Type B pancreatic cell (in vitro differentiated cells): ENCODE measurements around the gene HSDL2. TPM values are rescaled to one million over a fixed set of nuclear protein-coding genes. Genes with fewer than 3 reads are reported as not detected.

Experiments
- DNase-seq: peaks from one replicate; pipeline ENCODE4 v3.0.0; 2021; ENCODE audit warnings: mixed read lengths; ENCODE audit not compliant: unreplicated experiment; ENCODE audit errors: extremely low spot score
- H3K27ac Mint-ChIP-seq: 2 replicates; pipeline ENCODE4 v1.8.0; 2021; ENCODE audit warnings: mild to moderate bottlenecking, mixed read lengths
- H3K27me3 Mint-ChIP-seq: 2 replicates; pipeline ENCODE4 v1.8.0; 2021; ENCODE audit warnings: mixed read lengths
- H3K36me3 Mint-ChIP-seq: 2 replicates; pipeline ENCODE4 v1.8.0; 2021; ENCODE audit warnings: mixed read lengths
- H3K4me1 Mint-ChIP-seq: one replicate; pipeline ENCODE4 v1.8.0; 2021; ENCODE audit warnings: mixed read lengths; ENCODE audit not compliant: unreplicated experiment
- H3K4me3 Mint-ChIP-seq: 2 replicates; pipeline ENCODE4 v1.8.0; 2021; ENCODE audit warnings: mild to moderate bottlenecking, mixed read lengths
- H3K9me3 Mint-ChIP-seq: 2 replicates; pipeline ENCODE4 v1.8.0; 2021; ENCODE audit warnings: mixed read lengths
- total RNA-seq: library from RNA; stranded (reverse); gene quantifications from 2 replicates; pipeline ENCODE4 v1.2.1, GENCODE V29; 2021; ENCODE audit warnings: low replicate concordance
- TF ChIP-seq, protein P1 (sequence below): fragments of 200-600 bp; sonication (generic); conservative IDR thresholded peaks from 2 replicates; pipeline ENCODE4 v1.5.0; 2021; ENCODE audit warnings: antibody characterized with exemption, mild to moderate bottlenecking

The HSDL2 gene
- total RNA-seq, 1 donor from 2014 or later, result 37.5 TPM

DNA sequence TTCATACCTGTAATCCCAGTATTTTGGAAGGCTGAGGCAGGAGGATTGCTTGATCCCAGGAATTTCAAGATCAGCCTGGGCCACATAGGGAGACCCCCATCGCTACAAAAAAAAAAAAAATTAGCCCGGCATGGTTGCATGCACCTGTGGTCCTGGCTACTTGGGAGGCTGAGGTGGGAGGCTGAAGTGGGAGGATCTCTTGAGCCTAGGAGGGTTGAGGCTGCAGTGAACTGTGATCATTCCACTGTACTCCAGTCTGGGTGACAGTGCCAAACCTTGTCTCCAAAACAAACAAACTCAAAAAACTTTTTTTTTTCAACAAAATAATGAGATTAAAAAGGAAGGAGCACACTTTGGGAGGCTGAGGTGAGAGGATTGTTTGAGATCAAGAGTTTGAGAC is 120.9 kb downstream of the HSDL2 start:
- Mint-ChIP-seq H3K9me3 (peaks cover 5% of the 10 kb centered on the region), H3K4me3 (no peak overlapping the region), H3K4me1 (no peaks in the 10 kb centered on the region), H3K27ac (no peak overlapping the region), H3K36me3 (peaks cover 34% of the 10 kb centered on the region), H3K27me3 (no peaks in the 10 kb centered on the region)
- TF ChIP-seq, protein P1, sequence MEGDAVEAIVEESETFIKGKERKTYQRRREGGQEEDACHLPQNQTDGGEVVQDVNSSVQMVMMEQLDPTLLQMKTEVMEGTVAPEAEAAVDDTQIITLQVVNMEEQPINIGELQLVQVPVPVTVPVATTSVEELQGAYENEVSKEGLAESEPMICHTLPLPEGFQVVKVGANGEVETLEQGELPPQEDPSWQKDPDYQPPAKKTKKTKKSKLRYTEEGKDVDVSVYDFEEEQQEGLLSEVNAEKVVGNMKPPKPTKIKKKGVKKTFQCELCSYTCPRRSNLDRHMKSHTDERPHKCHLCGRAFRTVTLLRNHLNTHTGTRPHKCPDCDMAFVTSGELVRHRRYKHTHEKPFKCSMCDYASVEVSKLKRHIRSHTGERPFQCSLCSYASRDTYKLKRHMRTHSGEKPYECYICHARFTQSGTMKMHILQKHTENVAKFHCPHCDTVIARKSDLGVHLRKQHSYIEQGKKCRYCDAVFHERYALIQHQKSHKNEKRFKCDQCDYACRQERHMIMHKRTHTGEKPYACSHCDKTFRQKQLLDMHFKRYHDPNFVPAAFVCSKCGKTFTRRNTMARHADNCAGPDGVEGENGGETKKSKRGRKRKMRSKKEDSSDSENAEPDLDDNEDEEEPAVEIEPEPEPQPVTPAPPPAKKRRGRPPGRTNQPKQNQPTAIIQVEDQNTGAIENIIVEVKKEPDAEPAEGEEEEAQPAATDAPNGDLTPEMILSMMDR, result no peak
- no peak for DNase-seq

DNA sequence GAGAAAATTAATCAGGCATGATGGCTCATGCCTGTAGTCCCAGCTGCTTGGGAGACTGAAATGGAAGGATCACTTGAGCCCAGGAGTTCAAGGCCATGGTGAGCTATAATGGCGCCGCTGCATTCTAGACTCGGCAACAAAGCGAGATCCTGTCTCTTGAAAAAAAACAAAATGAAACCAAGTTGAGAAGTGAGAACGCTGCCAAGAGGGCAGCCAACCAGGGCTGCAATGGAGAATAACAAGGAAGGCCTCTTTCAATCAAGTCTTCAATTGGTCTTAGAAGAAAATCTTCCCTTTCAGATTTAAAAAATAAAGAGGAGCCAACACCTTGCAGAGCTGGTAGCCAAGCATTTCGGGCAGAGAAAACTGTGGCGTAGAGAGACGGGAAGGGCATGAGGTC is 121.4 kb downstream of the HSDL2 start:
- Mint-ChIP-seq H3K27me3 (no peaks in the 10 kb centered on the region), H3K9me3 (peaks cover 5% of the 10 kb centered on the region), H3K36me3 (peaks cover 31% of the 10 kb centered on the region), H3K4me1 (no peaks in the 10 kb centered on the region), H3K4me3 (no peak overlapping the region), H3K27ac (no peak overlapping the region)
- DNase-seq, result no peak
- TF ChIP-seq, protein P1, result no peak

DNA sequence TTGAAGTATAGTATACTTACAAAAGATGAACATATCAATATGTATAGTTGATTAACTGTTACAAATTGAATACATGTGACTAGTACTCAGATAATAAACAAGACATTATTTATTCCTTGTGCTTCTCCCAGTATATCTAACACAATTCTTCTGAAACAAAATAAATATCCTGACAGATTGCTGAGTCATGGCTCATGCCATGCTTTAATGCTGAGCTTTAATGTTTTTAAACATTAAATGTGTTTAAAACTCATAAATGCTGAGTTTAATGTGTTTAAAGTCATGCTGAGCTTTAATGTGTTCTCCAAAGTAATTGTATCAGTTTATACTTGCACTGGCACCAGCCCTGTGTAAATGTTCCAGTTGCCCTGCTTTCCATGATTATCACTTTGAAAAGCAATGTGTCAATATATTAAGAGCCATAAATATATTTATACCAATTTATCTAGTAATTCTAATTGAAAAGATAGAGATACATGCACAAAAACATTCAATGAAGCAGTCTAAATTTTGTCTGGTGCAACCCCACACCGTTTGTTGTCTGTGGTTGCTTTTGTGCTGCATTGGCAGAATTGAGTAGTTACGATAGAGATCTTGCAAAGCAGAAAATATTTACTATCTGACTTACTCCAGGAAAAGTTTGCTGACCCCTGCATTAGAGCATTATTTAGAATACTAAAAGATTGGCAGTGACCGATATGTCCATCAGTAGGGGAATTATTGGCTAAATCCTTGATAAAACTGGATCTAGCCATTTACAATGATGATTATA is 122.5 kb downstream of the HSDL2 start:
- Mint-ChIP-seq H3K9me3 (peaks cover 5% of the 10 kb centered on the region), H3K4me1 (peaks cover 8% of the 10 kb centered on the region), H3K27me3 (no peaks in the 10 kb centered on the region), H3K27ac (no peak overlapping the region), H3K36me3 (peaks cover 25% of the 10 kb centered on the region), H3K4me3 (no peak overlapping the region)
- DNase-seq, result no peak
- TF ChIP-seq, protein P1, result no peak

DNA sequence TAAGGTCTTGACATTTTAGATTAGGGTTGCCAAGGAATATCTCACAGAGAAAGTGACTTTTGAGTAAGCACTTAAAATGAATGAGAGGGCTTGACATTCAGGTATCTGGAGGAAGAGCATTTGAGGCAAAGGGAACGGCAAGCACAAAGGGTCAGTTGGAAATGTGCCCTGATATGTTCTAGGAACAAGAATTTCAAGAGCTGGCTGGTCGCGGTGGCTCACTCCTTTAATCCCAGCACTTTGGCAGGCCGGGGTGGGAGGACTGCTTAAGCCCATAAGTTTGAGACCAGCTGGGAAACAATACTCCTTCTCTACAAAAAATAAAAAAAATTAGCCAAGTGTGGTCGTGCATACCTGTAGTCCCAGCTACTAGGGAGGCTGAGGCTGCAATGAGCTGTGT is 123.3 kb downstream of the HSDL2 start:
- no peak for DNase-seq
- no peaks in the 10 kb centered on the region for H3K27me3 Mint-ChIP-seq
- peaks cover 8% of the 10 kb centered on the region for H3K4me1 Mint-ChIP-seq
- peaks cover 5% of the 10 kb centered on the region for H3K9me3 Mint-ChIP-seq
- TF ChIP-seq, protein P1, result no peak
- no peak overlapping the region for H3K4me3 Mint-ChIP-seq
- peaks cover 20% of the 10 kb centered on the region for H3K36me3 Mint-ChIP-seq
- no peak overlapping the region for H3K27ac Mint-ChIP-seq

DNA sequence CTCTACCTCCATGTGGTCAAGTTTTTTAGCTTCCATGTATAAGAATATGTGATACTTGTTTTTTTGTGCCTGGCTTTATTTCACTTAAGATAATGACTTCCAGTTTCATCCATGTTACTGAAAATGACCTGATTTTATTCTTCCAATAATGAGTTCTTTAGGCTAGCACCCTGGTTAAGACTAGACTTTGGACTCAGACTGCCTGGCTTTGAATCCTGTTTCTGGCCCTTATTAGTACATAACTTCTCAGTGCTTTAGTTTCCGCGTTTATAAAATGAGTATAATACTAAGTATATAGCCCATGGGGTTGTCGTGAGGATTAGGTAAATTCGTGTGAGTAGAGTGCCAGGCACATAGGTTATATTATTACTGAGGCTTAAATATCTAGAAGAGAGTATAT is 125.2 kb downstream of the HSDL2 start:
- no peak overlapping the region for H3K4me3 Mint-ChIP-seq
- peaks cover 13% of the 10 kb centered on the region for H3K36me3 Mint-ChIP-seq
- TF ChIP-seq, protein P1, result no peak
- no peaks in the 10 kb centered on the region for H3K27me3 Mint-ChIP-seq
- no peak overlapping the region for H3K27ac Mint-ChIP-seq
- H3K4me1 Mint-ChIP-seq, result peaks cover 8% of the 10 kb centered on the region
- no peaks in the 10 kb centered on the region for H3K9me3 Mint-ChIP-seq
- DNase-seq, result no peak
